ENCODE measurements around the gene BCOR.

BCOR gene

GRCh38 chrX:40013266-40014195 lies 84.2 kb downstream of the BCOR start:
- peak; percentile 29 for DNase-seq

- no peak for DNase-seq
Observed at GRCh38 chrX:40012868-40013265, 84.9 kb downstream of the BCOR start.

GRCh38 chrX:40012039-40012867 lies 85.5 kb downstream of the BCOR start:
- DNase-seq = no peak

GRCh38 chrX:40011322-40012038 lies 86.3 kb downstream of the BCOR start:
- DNase-seq = no peak

- DNase-seq = no peak
Observed at GRCh38 chrX:40010550-40011321, 87.0 kb downstream of the BCOR start.

GRCh38 chrX:40009890-40010289 lies 87.9 kb downstream of the BCOR start:
- no peak for DNase-seq

GRCh38 chrX:40009462-40009851 lies 88.3 kb downstream of the BCOR start:
- no peak for DNase-seq

- no peak for DNase-seq
Observed at GRCh38 chrX:40008791-40009461, 88.8 kb downstream of the BCOR start.

- DNase-seq = no peak
Observed at GRCh38 chrX:40007756-40008705, 89.7 kb downstream of the BCOR start.

GRCh38 chrX:40007131-40007755 lies 90.5 kb downstream of the BCOR start:
- DNase-seq = no peak

- DNase-seq = no peak
Observed at GRCh38 chrX:40006106-40007017, 91.4 kb downstream of the BCOR start.

- DNase-seq = no peak
Observed at GRCh38 chrX:40005292-40006011, 92.3 kb downstream of the BCOR start.

- DNase-seq = no peak
Observed at GRCh38 chrX:40004921-40005291, 92.9 kb downstream of the BCOR start.

- no peak for DNase-seq
Observed at GRCh38 chrX:40004246-40004535, 93.6 kb downstream of the BCOR start.

GRCh38 chrX:40003428-40004245 lies 94.1 kb downstream of the BCOR start:
- DNase-seq = no peak

- DNase-seq = no peak
Observed at GRCh38 chrX:40003071-40003427, 94.7 kb downstream of the BCOR start.

Measured in NCI-H1436 (cell line).